Left ventricle myocardium inferior (tissue), 1 donor: ENCODE measurements around the gene KRT85. TPM values are rescaled to one million over a fixed set of nuclear protein-coding genes. Genes with fewer than 3 reads are reported as not detected.
A peak's percentile ranks its signal among the peaks of the same experiment; 100 is the strongest.

ENCODE experiments used
- DNase-seq: peaks from one replicate; pipeline ENCODE4 v3.0.0-alpha.2; 2020
- H3K27ac ChIP-seq: fragments of 200-600 bp; replicated peaks from 2 replicates; pipeline ENCODE4 v1.8.0; 2021
- H3K27me3 ChIP-seq: fragments of 200-600 bp; 2 replicates; pipeline ENCODE4 v1.8.0; 2021; ENCODE audit warnings: low read depth
- H3K36me3 ChIP-seq: fragments of 200-600 bp; 2 replicates; pipeline ENCODE4 v1.8.0; 2021
- H3K4me1 ChIP-seq: fragments of 200-600 bp; 2 replicates; pipeline ENCODE4 v1.8.0; 2021
- H3K4me3 ChIP-seq: fragments of 200-600 bp; 2 replicates; pipeline ENCODE4 v1.8.0; 2021; ENCODE audit warnings: mild to moderate bottlenecking, moderate library complexity
- H3K9me3 ChIP-seq: fragments of 200-600 bp; replicated peaks from 2 replicates; pipeline ENCODE4 v1.8.0; 2021
- intact Hi-C: fragments of 100-400 bp; cut with micrococcal nuclease; formaldehyde crosslinking; loops from one replicate; pipeline ENCODE4 v1.11.0; 2022
- total RNA-seq: library from RNA; stranded (reverse); fragmentation: NEBNext Ultra II Directional; extraction: Animal tissue kit (Norgen Biotek cat#: 25700); gene quantifications from one replicate; pipeline ENCODE4 v1.2.1, GENCODE V29; 2021
- TF ChIP-seq, protein P1 (sequence below): fragments of 200-600 bp; IDR thresholded peaks from 2 replicates; pipeline ENCODE4 v1.8.0; 2021; ENCODE audit warnings: antibody characterized with exemption, mild to moderate bottlenecking, borderline replicate concordance
- donor health status: DM: no; HTN: yes; CAD: no; lungs with severe emphysema.

The KRT85 gene
- total RNA-seq, 1 donor from 2014 or later = not detected

DNA sequence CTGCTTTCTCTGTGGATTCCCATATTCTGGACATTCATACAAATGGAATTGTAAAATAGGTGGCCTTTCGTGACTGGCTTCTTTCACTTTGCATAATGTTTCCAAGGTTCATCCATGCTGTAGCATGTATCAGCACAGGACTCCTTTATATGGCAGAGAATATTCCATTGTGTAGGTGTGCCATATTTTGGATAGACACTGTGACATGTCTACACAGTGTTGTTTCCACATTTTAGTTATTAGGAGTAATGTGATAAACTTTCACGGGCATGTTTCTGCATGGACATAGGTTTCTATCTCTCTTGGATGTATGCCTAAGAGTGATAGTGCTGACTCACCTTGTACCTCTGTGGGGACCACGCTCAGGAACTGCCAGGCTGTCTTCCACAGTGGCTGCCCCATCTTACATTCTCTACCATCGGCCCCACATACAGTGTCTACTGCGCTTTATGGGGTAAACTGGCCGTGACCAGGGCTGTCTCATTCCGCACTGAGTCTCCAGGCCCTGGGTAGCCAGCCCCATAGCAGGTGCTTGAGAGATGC lies 25.3 kb upstream of the KRT85 start:
- Histone ChIP-seq H3K4me3 (no peak overlapping the region), H3K36me3 (no peaks in the 10 kb centered on the region), H3K27ac (no peak overlapping the region), H3K9me3 (no peaks in the 10 kb centered on the region), H3K27me3 (peaks cover 41% of the 10 kb centered on the region), H3K4me1 (peaks cover 12% of the 10 kb centered on the region)
- TF ChIP-seq, protein P1, sequence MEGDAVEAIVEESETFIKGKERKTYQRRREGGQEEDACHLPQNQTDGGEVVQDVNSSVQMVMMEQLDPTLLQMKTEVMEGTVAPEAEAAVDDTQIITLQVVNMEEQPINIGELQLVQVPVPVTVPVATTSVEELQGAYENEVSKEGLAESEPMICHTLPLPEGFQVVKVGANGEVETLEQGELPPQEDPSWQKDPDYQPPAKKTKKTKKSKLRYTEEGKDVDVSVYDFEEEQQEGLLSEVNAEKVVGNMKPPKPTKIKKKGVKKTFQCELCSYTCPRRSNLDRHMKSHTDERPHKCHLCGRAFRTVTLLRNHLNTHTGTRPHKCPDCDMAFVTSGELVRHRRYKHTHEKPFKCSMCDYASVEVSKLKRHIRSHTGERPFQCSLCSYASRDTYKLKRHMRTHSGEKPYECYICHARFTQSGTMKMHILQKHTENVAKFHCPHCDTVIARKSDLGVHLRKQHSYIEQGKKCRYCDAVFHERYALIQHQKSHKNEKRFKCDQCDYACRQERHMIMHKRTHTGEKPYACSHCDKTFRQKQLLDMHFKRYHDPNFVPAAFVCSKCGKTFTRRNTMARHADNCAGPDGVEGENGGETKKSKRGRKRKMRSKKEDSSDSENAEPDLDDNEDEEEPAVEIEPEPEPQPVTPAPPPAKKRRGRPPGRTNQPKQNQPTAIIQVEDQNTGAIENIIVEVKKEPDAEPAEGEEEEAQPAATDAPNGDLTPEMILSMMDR = no peak
- no peak for DNase-seq
- intact Hi-C loops = no loop called here

DNA sequence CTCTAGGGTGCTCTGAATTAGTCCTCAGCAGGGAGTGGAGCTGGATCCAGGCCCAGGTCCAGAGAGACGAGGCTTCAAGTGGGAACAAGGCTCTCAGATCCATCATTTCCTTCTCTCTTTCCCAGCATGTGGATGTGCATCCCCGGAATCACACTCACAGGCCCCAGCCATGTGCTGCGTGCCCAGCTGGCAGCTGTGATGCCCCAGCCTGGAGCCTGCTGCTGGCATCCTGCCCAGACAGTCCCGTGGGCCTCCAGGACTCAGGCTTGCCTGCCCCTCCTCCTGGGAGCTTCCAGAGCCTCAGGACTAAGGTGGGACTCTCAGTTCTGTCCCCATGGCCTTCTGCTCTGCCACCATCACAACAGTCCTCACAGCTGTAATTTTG lies 24.3 kb upstream of the KRT85 start:
- intact Hi-C loops = no loop called here
- peak overlapping the region; percentile 12 for H3K27ac ChIP-seq
- H3K9me3 ChIP-seq = no peaks in the 10 kb centered on the region

DNA sequence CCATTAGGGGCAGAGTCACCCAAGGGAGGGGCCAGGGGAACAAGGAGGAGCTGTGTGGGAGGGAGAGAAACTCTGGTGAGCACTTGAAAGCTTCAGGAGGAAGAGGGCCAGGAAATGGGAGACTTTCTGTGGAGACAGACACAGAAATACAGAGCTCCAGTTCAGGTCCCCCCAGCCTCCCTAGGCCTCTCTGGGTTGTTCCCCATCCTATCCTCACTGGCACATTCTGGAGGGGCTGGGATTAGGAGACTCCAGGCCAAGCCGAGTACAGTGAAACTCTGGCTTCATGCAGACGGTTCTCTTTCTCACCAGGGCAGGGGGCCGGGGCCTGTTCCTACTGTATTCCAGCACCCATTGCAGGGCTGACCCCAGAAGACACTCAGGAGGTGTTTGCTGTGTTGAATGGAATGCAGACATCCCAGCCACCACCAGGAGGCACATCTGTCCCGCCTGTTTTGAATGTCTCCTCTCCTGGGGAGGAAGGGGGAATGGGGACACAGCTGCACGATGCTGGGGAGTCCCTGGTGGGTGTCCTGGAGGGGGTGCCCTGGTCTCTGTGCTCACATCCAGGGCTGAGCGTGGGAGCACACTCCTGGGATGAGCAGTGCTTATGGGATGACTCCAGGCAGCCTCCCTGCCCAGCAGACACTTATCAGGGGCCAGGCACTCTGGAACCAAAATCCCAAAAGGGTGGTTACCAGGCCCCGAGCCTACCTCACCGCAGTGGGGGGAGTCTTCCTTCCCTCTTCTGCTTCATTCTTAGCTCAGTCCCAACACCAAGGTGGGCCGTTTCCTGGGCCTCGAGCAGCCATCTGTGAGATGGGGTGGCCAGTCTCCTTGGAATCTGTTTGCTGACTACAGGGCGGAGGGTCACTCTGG lies 23.7 kb upstream of the KRT85 start:
- Histone ChIP-seq H3K36me3 (no peaks in the 10 kb centered on the region), H3K9me3 (no peaks in the 10 kb centered on the region), H3K4me3 (no peak overlapping the region), H3K27me3 (peaks cover 33% of the 10 kb centered on the region), H3K4me1 (peaks cover 12% of the 10 kb centered on the region), H3K27ac (peak overlapping the region; percentile 12)
- TF ChIP-seq, protein P1 = peak; percentile 53
- intact Hi-C loops = no loop called here
- DNase-seq = no peak

More for the DNA sequence above, 24.3 kb upstream of the KRT85 start:
- DNase-seq = peak; percentile 78
- Histone ChIP-seq H3K4me1 (peaks cover 12% of the 10 kb centered on the region), H3K36me3 (no peaks in the 10 kb centered on the region), H3K27me3 (peaks cover 32% of the 10 kb centered on the region), H3K4me3 (no peak overlapping the region)
- TF ChIP-seq, protein P1 = no peak

DNA sequence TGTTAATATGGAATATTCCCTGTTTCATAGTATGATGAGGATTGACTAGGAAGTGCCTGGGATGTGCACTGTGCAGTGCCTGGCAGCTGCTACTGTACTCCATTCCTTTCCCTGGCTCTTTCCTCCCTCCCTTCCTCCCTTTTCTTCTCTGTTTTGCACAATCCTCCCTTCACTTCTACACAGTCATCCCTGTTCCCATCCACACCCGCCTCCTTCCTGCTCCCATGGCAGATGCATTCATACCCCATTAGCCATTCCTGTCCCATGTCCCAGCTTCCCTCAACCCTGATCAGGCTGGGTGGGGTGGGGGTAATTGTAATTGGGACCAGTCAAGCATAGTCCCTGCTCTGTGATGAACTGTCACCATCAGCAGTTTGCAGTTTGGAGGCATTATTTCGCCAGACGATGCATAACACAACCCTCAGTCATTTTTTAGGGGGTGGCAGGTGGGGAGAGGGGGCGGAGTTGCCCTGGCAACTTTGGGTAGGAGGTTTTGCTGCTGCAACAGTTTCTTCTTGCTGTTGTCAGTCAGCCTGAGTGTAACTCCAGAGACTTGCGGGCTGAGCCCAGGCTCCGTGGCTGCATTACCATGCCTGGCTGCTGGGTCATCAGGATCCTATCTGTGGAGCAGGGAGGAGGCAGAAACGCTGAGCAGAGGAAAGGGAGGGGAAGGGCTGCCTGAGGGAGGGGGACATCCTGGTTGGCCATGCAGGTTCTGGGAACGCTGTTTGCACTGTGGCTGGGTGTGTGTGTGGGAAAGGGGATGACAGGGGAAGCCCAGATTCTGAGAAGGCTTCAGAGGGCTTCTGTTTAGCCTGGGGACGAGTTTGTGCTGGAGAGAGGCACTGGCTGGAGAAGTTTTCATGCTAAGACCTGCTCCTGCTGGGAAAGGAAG lies 22.3 kb upstream of the KRT85 start:
- Histone ChIP-seq H3K36me3 (no peaks in the 10 kb centered on the region), H3K4me1 (peaks cover 12% of the 10 kb centered on the region), H3K4me3 (no peak overlapping the region), H3K9me3 (no peaks in the 10 kb centered on the region), H3K27me3 (peaks cover 30% of the 10 kb centered on the region), H3K27ac (no peak overlapping the region)
- TF ChIP-seq, protein P1 = no peak
- no peak for DNase-seq
- intact Hi-C loops = no loop called here

DNA sequence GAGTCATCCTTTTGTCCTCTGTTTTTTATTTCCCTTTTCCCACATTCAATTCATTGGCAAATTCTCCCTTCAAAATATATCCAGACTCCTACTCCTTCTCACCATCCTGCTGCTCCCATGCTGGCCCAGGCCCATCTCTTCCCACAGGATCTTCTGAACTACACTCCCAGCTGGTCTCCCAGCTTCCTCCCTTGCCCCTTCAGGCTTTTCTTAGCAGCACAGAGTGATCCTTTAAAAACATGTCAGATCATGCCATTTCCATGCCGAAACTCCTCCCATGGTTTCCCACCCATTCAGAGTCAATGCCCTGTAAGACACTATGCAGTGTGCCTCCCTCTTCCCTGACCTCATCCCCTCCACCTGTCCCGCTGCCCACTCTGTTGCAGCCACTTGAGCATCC lies 20.6 kb upstream of the KRT85 start:
- no peaks in the 10 kb centered on the region for H3K36me3 ChIP-seq
- H3K27ac ChIP-seq = no peak overlapping the region
- no peaks in the 10 kb centered on the region for H3K9me3 ChIP-seq
- H3K4me3 ChIP-seq = no peak overlapping the region
- peaks cover 12% of the 10 kb centered on the region for H3K4me1 ChIP-seq
- H3K27me3 ChIP-seq = peaks cover 38% of the 10 kb centered on the region
- no peak for DNase-seq
- TF ChIP-seq, protein P1 = no peak
- intact Hi-C loops = no loop called here
